Smooth muscle cell (in vitro differentiated cells): Measurements from ENCODE around the gene RPL13A. TPM values are rescaled to one million over a fixed set of nuclear protein-coding genes. Genes with fewer than 3 reads are reported as not detected.

Experiments
- DNase-seq: peaks from one replicate; lab custom pipeline; 2025; ENCODE audit not compliant: unreplicated experiment; lab: John Stamatoyannopoulos, UW
- H2AFZ ChIP-seq: fragments of 200-600 bp; sonication (generic); 2 replicates; pipeline ENCODE4 v1.6.0; 2016; ENCODE audit warnings: antibody characterized with exemption, low read depth, mild to moderate bottlenecking
- H3F3A ChIP-seq: fragments of 200-600 bp; sonication (generic); 2 replicates; pipeline ENCODE4 v1.6.0; 2017; ENCODE audit warnings: antibody characterized with exemption, low read depth
- H3K27ac ChIP-seq: fragments of 200-600 bp; sonication (generic); 2 replicates; pipeline ENCODE4 v1.5.1; 2016; ENCODE audit warnings: low read depth, mild to moderate bottlenecking
- H3K27me3 ChIP-seq: fragments of 200-600 bp; sonication (generic); 2 replicates; pipeline ENCODE4 v1.6.1; 2016; ENCODE audit warnings: low read depth, mild to moderate bottlenecking
- H3K36me3 ChIP-seq: fragments of 200-600 bp; sonication (generic); 2 replicates; pipeline ENCODE4 v1.5.1; 2016; ENCODE audit warnings: low read depth
- H3K4me1 ChIP-seq: fragments of 200-600 bp; sonication (generic); 2 replicates; pipeline ENCODE4 v1.5.1; 2016; ENCODE audit warnings: low read depth
- H3K4me2 ChIP-seq: fragments of 200-600 bp; sonication (generic); 2 replicates; pipeline ENCODE4 v1.6.0; 2016; ENCODE audit warnings: mild to moderate bottlenecking
- H3K4me3 ChIP-seq: fragments of 200-600 bp; sonication (generic); 2 replicates; pipeline ENCODE4 v1.5.1; 2016; ENCODE audit warnings: mild to moderate bottlenecking
- H3K79me2 ChIP-seq: fragments of 200-600 bp; sonication (generic); 2 replicates; pipeline ENCODE4 v1.6.0; 2016; ENCODE audit warnings: low read depth, mild to moderate bottlenecking
- H3K9ac ChIP-seq: fragments of 200-600 bp; sonication (generic); 2 replicates; pipeline ENCODE4 v1.6.0; 2016; ENCODE audit warnings: low read depth
- H3K9me3 ChIP-seq: fragments of 200-600 bp; sonication (generic); replicated peaks from 2 replicates; pipeline ENCODE4 v1.5.1; 2016; ENCODE audit warnings: low read depth
- H4K20me1 ChIP-seq: fragments of 200-600 bp; sonication (generic); 2 replicates; pipeline ENCODE4 v1.6.0; 2016; ENCODE audit warnings: low read depth
- WGBS: methylation state at CpG from one replicate; pipeline ENCODE4 v1.1.7; 2016; ENCODE audit warnings: low lambda C conversion rate; 5-methylcytosine and 5-hydroxymethylcytosine counted together
- polyA plus RNA-seq: library from polyadenylated mRNA; unstranded; fragments of >200 nt; fragmentation: Nextera tagmentation; extraction: Ambion mirVana; gene quantifications from 2 replicates; pipeline ENCODE4 v1.2.1, GENCODE V29; 2016
- total RNA-seq: library from RNA; depleted of rRNA; stranded (reverse); fragments of >200 nt; gene quantifications from 2 replicates; pipeline ENCODE4 v1.2.3, GENCODE V29; 2014
- TF ChIP-seq, protein P1 (sequence below): fragments of 200-600 bp; sonication (generic); IDR thresholded peaks from 2 replicates; pipeline ENCODE4 v1.5.1; 2017; ENCODE audit warnings: borderline replicate concordance, mild to moderate bottlenecking, antibody characterized with exemption; ENCODE audit not compliant: insufficient read depth, poor library complexity, severe bottlenecking

The RPL13A gene
- total and polyA plus RNA-seq, 2 experiments from 2014 or later = 732 to 1,154 TPM

DNA sequence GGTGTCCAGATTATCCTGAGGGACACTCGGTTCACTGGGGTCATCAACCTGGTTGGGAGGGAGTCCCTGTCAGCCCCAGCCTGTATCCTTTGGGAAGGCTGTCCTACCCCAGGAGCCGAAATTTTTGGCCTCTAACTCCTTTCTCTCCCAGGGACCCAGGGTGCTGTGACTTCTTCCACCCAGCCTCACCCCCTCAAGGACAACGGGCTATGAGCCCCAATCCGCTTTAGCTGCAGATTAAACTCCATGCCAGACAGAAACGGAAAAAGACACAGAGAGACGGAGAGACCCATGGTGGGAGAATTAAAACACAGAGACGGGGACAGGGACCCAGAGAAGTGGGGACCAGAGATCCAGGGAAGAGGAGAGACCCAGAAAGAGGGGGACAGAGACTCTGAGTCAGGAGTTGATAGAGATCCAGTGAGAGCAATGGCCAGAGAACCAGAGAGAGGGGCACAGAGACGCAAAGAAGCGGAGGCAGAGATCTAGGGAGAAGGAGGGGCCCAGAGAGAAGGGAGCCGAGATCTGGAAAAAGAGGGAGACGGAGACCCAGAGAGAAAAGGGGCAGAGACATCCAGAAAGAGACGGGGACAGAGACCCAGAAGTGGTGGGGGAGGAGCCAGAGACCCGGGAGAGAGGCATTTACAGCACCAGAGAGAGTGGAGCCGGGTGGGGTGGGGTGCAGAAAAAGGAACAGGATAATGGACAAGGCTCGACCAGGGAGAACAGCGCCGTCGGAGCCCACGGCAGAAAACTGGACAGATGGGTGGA lies 46.8 kb upstream of the RPL13A start:
- Histone ChIP-seq H3K36me3 (no peaks in the 10 kb centered on the region), H3K4me2 (peak overlapping the region; percentile 96), H2AFZ (no peak overlapping the region), H3K27me3 (peaks cover 69% of the 10 kb centered on the region), H4K20me1 (no peaks in the 10 kb centered on the region), H3K4me1 (peaks cover 6% of the 10 kb centered on the region), H3K9me3 (no peaks in the 10 kb centered on the region), H3K79me2 (no peaks in the 10 kb centered on the region), H3K27ac (no peak overlapping the region), H3K9ac (no peak overlapping the region), H3F3A (peaks cover 8% of the 10 kb centered on the region), H3K4me3 (no peak overlapping the region)
- 43% methylated on average over 19 of the region's 19 CpGs for WGBS
- no peak for DNase-seq
- TF ChIP-seq, protein P1, sequence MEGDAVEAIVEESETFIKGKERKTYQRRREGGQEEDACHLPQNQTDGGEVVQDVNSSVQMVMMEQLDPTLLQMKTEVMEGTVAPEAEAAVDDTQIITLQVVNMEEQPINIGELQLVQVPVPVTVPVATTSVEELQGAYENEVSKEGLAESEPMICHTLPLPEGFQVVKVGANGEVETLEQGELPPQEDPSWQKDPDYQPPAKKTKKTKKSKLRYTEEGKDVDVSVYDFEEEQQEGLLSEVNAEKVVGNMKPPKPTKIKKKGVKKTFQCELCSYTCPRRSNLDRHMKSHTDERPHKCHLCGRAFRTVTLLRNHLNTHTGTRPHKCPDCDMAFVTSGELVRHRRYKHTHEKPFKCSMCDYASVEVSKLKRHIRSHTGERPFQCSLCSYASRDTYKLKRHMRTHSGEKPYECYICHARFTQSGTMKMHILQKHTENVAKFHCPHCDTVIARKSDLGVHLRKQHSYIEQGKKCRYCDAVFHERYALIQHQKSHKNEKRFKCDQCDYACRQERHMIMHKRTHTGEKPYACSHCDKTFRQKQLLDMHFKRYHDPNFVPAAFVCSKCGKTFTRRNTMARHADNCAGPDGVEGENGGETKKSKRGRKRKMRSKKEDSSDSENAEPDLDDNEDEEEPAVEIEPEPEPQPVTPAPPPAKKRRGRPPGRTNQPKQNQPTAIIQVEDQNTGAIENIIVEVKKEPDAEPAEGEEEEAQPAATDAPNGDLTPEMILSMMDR = no peak

DNA sequence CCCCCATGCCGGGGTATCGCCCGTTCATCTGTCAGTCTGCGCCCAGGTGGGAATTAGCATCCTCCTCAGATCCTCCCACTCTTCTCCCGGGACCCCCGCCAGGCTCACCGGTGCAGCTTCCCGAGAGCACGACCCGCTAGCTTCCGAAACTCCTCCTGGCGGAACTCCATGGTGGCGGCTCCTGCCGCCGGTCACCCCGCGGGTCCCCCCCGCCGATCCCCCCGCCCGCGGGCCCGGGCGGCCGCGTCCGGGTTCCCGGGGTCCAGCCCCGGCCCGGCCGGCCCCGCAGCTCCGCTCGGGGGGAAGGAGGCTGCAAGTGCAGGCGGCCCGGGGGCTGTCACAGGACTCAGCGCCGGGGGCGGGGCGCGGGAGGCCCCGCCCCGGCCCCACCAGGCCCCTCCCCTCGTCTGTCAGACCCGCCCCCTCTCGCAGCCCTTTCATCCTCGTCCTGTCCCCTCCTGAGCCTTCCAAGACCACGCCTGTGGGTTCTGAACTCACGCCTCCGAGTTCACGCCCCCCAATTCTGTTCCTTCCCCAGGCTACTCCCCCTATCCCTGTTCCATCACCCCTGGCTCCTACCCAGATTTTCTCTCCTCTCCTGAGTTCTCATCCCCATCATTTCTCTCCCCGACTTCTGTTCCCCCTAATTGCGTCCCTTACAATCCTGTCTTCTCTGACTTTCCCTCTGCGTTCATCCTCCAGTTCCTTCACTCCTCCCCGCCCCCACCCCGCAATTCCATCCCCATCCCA lies 46.0 kb upstream of the RPL13A start, which contains the start of gene SLC17A7:
SLC17A7 (minus strand) TSS at position 318 of the 750 bp plus-strand sequence; CDS start at position 170, 148 bp downstream.
- H3K27me3 ChIP-seq = peaks cover 61% of the 10 kb centered on the region
- H3K4me1 ChIP-seq = peaks cover 6% of the 10 kb centered on the region
- H3K4me3 ChIP-seq = peak within 1 kb of the TSS; percentile 76
- H4K20me1 ChIP-seq = no peaks in the 10 kb centered on the region
- H3K36me3 ChIP-seq = no peaks in the 10 kb centered on the region
- H2AFZ ChIP-seq = no peak within 1 kb of the TSS
- no peak for DNase-seq
- H3K9ac ChIP-seq = no peak within 1 kb of the TSS
- TF ChIP-seq, protein P1 = no peak
- no peak within 1 kb of the TSS for H3K27ac ChIP-seq
- WGBS = 3% methylated on average over 37 of the region's 56 CpGs
- H3K79me2 ChIP-seq = no peaks in the 10 kb centered on the region
- H3F3A ChIP-seq = peaks cover 8% of the 10 kb centered on the region
- no peaks in the 10 kb centered on the region for H3K9me3 ChIP-seq
- peak within 1 kb of the TSS; percentile 96 for H3K4me2 ChIP-seq

DNA sequence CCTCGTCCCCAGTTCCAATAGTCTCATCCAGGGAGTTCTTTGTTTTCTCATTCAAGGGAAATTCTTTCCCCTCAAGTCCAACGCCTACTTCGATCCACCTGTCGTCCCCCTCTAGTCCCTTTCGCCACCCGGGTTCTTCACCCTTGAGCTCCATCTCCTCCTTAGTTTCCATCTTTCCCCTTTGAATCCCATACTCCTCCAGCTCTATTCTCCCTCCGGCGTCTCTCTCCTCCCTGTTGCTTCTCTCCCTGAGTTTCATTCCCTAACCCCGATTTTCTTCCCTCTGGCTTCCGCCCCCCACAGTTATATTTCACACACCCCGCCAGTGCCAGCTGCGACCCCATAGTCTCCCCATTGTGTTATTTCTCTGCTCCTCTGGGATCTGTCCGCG lies 45.5 kb upstream of the RPL13A start:
- no peak overlapping the region for H3K9ac ChIP-seq
- peak overlapping the region; percentile 76 for H3K4me3 ChIP-seq
- H3K4me1 ChIP-seq = peaks cover 6% of the 10 kb centered on the region
- peaks cover 55% of the 10 kb centered on the region for H3K27me3 ChIP-seq
- H3K9me3 ChIP-seq = no peaks in the 10 kb centered on the region
- H4K20me1 ChIP-seq = no peaks in the 10 kb centered on the region
- no peak overlapping the region for H2AFZ ChIP-seq
- TF ChIP-seq, protein P1 = no peak
- no peaks in the 10 kb centered on the region for H3K36me3 ChIP-seq
- H3K79me2 ChIP-seq = no peaks in the 10 kb centered on the region
- H3F3A ChIP-seq = peaks cover 8% of the 10 kb centered on the region
- no peak overlapping the region for H3K27ac ChIP-seq
- WGBS = 25% methylated on average over 14 of the region's 14 CpGs
- no peak for DNase-seq
- H3K4me2 ChIP-seq = peak overlapping the region; percentile 96
